Measurements from ENCODE around the gene LALBA. TPM values are rescaled to one million over a fixed set of nuclear protein-coding genes. Genes with fewer than 3 reads are reported as not detected.
"Not testable (repeated sequence)": the region's sequence is repeated elsewhere in the genome, so short reads cannot be mapped to it uniquely, and the experiment has no call there.

Gene LALBA
- total and polyA plus RNA-seq, 3 experiments from 2014 or later, result not detected

GRCh38 chr12:48547012-48547411, 22.8 kb downstream of the LALBA start:
- H3K27me3 Mint-ChIP-seq, result peaks cover 23% of the 10 kb centered on the region in 2 donors
- H3K27me3 ChIP-seq (ENCODE audit: insufficient read depth, low read length, poor library complexity, severe bottlenecking); H3K9me3 Mint-ChIP-seq; H3K4me3 ChIP-seq (ENCODE audit: low read length); H3K9me3 ChIP-seq (ENCODE audit: low read length); CTCF ChIA-PET; H3K4me1 ChIP-seq (ENCODE audit: insufficient read depth, low read length); DNase-seq; H3K36me3 Mint-ChIP-seq; POLR2A ChIA-PET; H3K27ac Mint-ChIP-seq; H3K36me3 ChIP-seq (ENCODE audit: insufficient read depth, low read length); H3K4me3 Mint-ChIP-seq; H3K27ac ChIP-seq (ENCODE audit: low read depth, low read length); H3K4me1 Mint-ChIP-seq: not testable (repeated sequence)

DNA sequence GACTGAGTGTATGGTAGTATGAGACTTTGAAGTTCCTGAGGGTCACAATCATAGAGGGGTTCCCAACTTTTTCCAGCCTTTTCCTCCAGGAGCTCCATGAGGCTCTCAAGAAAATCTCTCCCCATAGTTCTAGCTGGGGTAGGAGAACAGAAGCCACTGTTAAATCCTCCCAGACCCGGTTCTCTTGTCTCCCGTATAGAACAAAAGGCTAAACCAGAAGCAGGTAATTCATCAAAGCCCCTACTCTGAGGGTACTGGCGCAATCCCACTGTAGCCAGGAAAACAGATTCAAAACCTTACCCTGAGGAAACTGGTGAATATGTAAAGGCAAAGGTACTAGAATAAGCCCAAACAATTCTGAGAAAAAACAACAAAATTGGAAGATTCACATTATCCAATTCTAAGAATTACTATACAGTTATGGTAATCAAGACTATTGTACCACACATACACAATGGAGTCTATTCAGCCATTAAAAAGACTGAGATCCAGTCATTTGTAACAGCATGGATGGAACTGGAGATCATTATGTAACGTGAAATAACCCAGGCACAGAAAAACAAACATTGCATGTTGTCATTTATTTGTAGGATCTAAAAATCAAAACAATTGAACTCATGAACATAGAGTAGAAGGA, 23.9 kb downstream of the LALBA start:
- CTCF ChIA-PET, result interaction anchor here (0.7 to 1.2 kb wide), 2 partner anchors 66 to 72 kb away, joined by 3 to 4 read pairs; no protein-coding TSS in a partner anchor

DNA sequence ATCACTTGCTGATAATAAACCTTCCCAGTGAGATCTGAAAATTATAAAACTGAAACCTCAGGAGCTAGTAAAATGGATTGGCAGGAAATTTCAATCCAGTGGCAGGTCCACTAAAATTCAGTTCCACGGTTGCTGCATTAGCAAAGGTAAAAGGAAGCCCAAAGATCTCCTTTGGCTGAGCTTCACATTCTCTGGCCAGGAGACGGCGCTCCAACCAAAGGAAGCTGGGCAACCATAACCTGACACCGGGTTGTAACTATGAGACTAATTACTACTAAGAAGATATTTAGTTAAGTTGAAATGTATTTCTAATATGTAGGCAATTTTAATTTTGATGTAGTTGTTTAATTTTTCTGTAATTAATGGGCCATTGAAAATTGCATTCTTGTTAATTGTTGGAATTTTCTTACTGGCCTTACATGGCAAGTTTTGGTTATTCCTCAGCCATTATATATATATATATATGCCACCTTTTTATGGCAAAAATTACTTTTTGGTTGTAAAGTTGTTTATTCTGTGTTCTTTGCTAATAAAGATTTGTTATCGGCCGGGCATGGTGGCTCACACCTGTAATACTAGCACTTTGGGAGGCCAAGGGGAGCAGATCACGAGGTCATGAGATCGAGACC, 27.4 kb downstream of the LALBA start:
- H3K4me1 Mint-ChIP-seq, result no peaks in the 10 kb centered on the region
- no peak overlapping the region for H3K27ac Mint-ChIP-seq
- H3K9me3 Mint-ChIP-seq, result no peaks in the 10 kb centered on the region
- POLR2A ChIA-PET, result no interaction called here
- H3K27ac ChIP-seq (ENCODE audit: low read depth, low read length), result no peak overlapping the region
- H3K27me3 ChIP-seq (ENCODE audit: insufficient read depth, low read length, poor library complexity, severe bottlenecking), result no peaks in the 10 kb centered on the region
- peaks cover 3 to 22% of the 10 kb centered on the region in 2 donors for H3K27me3 Mint-ChIP-seq
- H3K9me3 ChIP-seq (ENCODE audit: low read length), result no peaks in the 10 kb centered on the region
- peak in 3 of 5 donors; percentile 11 to 47 (median 17) for DNase-seq
- H3K36me3 Mint-ChIP-seq, result no peaks in the 10 kb centered on the region
- H3K36me3 ChIP-seq (ENCODE audit: insufficient read depth, low read length), result no peaks in the 10 kb centered on the region
- CTCF ChIA-PET, result interaction anchor here (1.0 to 1.5 kb wide), 3 partner anchors 12 to 77 kb away, joined by 3 to 8 read pairs (median 5); no protein-coding TSS in a partner anchor
- H3K4me3 Mint-ChIP-seq, result no peak overlapping the region
- no peaks in the 10 kb centered on the region for H3K4me1 ChIP-seq (ENCODE audit: insufficient read depth, low read length)
- no peak overlapping the region for H3K4me3 ChIP-seq (ENCODE audit: low read length)

More for the DNA sequence above, 23.9 kb downstream of the LALBA start:
- POLR2A ChIA-PET, result no interaction called here
- H3K9me3 Mint-ChIP-seq, result peaks cover 0 to 9% (median 5%) of the 10 kb centered on the region in 5 donors
- no peaks in the 10 kb centered on the region for H3K4me1 ChIP-seq (ENCODE audit: insufficient read depth, low read length)
- no peaks in the 10 kb centered on the region for H3K27me3 ChIP-seq (ENCODE audit: insufficient read depth, low read length, poor library complexity, severe bottlenecking)
- no peak for DNase-seq
- no peaks in the 10 kb centered on the region for H3K4me1 Mint-ChIP-seq
- H3K4me3 Mint-ChIP-seq, result no peak overlapping the region
- H3K36me3 Mint-ChIP-seq, result no peaks in the 10 kb centered on the region
- H3K36me3 ChIP-seq (ENCODE audit: insufficient read depth, low read length), result no peaks in the 10 kb centered on the region
- no peak overlapping the region for H3K4me3 ChIP-seq (ENCODE audit: low read length)
- H3K9me3 ChIP-seq (ENCODE audit: low read length), result no peaks in the 10 kb centered on the region
- H3K27ac Mint-ChIP-seq, result no peak overlapping the region
- peaks cover 17 to 25% of the 10 kb centered on the region in 2 donors for H3K27me3 Mint-ChIP-seq
- no peak overlapping the region for H3K27ac ChIP-seq (ENCODE audit: low read depth, low read length)

GRCh38 chr12:48536602-48537001, 33.2 kb downstream of the LALBA start:
- H3K36me3 ChIP-seq (ENCODE audit: insufficient read depth, low read length), result no peaks in the 10 kb centered on the region
- H3K9me3 Mint-ChIP-seq, result peaks cover 0 to 6% (median 0%) of the 10 kb centered on the region in 5 donors
- H3K27me3 Mint-ChIP-seq, result peaks cover 0 to 15% of the 10 kb centered on the region in 2 donors
- ChIA-PET CTCF (interaction anchor here (0.6 kb wide), 1 partner anchor 87 kb away, joined by 3 read pairs; no protein-coding TSS in a partner anchor), POLR2A (no interaction called here)
- H3K4me3 Mint-ChIP-seq, result no peak overlapping the region
- H3K27me3 ChIP-seq (ENCODE audit: insufficient read depth, low read length, poor library complexity, severe bottlenecking), result no peaks in the 10 kb centered on the region
- H3K27ac Mint-ChIP-seq, result no peak overlapping the region
- no peaks in the 10 kb centered on the region for H3K9me3 ChIP-seq (ENCODE audit: low read length)
- peaks cover 10 to 22% (median 15%) of the 10 kb centered on the region in 3 donors for H3K4me1 Mint-ChIP-seq
- no peaks in the 10 kb centered on the region for H3K36me3 Mint-ChIP-seq
- no peak overlapping the region for H3K4me3 ChIP-seq (ENCODE audit: low read length)
- H3K4me1 ChIP-seq (ENCODE audit: insufficient read depth, low read length), result peaks cover 15% of the 10 kb centered on the region
- DNase-seq, result no peak
- no peak overlapping the region for H3K27ac ChIP-seq (ENCODE audit: low read depth, low read length)

- Mint-ChIP-seq H3K9me3 (peaks cover 0 to 6% (median 0%) of the 10 kb centered on the region in 5 donors), H3K27me3 (peaks cover 0 to 16% of the 10 kb centered on the region in 2 donors), H3K4me1 (peaks cover 10 to 24% (median 18%) of the 10 kb centered on the region in 3 donors), H3K36me3 (no peaks in the 10 kb centered on the region), H3K4me3 (peak overlapping the region in 2 of 7 donors; percentile 4 to 23), H3K27ac (peak overlapping the region in 1 of 8 donors; percentile 2)
- CTCF ChIA-PET, result no interaction called here
- no peaks in the 10 kb centered on the region for H3K9me3 ChIP-seq (ENCODE audit: low read length)
- POLR2A ChIA-PET, result no interaction called here
- H3K27me3 ChIP-seq (ENCODE audit: insufficient read depth, low read length, poor library complexity, severe bottlenecking), result no peaks in the 10 kb centered on the region
- no peaks in the 10 kb centered on the region for H3K36me3 ChIP-seq (ENCODE audit: insufficient read depth, low read length)
- H3K27ac ChIP-seq (ENCODE audit: low read depth, low read length), result no peak overlapping the region
- peak in 2 of 5 donors; percentile 6 to 34 for DNase-seq
- no peak overlapping the region for H3K4me3 ChIP-seq (ENCODE audit: low read length)
- H3K4me1 ChIP-seq (ENCODE audit: insufficient read depth, low read length), result peaks cover 15% of the 10 kb centered on the region
Measured at GRCh38 chr12:48532601-48533000, 37.2 kb downstream of the LALBA start.

DNA sequence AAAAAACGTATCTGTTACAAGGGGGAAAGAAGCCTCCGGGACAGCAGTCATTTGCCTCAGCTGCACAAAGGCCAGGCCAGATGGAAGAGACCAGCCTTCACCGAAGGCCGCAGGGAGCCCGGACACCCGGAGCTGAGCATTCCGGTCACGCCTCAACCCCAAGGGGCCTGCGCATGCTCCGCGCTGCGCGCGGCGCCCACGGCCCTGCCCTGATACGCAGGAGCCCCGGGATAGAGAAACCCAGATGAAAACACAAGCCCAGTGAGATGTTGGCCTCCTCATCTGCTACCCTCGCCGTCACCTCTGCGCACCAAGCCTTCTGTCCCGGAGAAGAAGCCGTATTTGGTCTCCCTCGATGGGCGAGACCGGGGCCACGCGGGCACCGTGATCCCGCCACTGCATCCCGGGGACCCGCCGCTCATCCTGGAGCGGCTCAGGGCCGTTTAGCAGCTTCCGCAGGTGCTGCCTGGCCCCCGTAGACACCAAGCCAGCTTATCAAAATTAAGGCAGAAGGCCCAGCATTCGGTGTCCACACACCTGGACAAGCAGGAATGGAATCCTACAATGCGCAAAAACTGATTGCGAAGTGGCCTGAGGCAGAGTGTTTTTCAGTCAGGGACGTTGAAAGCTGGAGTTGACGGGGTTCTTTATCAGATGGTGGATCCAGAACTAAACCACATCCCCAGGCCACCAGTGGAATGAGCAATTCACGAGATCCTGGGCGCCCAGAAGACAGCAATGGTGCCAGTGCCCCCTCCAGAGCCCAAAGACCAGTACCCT, 41.8 kb downstream of the LALBA start:
- no peaks in the 10 kb centered on the region for H3K36me3 ChIP-seq (ENCODE audit: insufficient read depth, low read length)
- peaks cover 9% of the 10 kb centered on the region for H3K4me1 ChIP-seq (ENCODE audit: insufficient read depth, low read length)
- H3K27ac ChIP-seq (ENCODE audit: low read depth, low read length), result no peak overlapping the region
- DNase-seq, result no peak
- H3K9me3 ChIP-seq (ENCODE audit: low read length), result no peaks in the 10 kb centered on the region
- Mint-ChIP-seq H3K27me3 (peaks cover 0 to 24% of the 10 kb centered on the region in 2 donors), H3K27ac (no peak overlapping the region), H3K4me1 (peaks cover 8 to 17% (median 14%) of the 10 kb centered on the region in 3 donors), H3K4me3 (no peak overlapping the region), H3K9me3 (no peaks in the 10 kb centered on the region), H3K36me3 (no peaks in the 10 kb centered on the region)
- ChIA-PET POLR2A (no interaction called here), CTCF (no interaction called here)
- no peak overlapping the region for H3K4me3 ChIP-seq (ENCODE audit: low read length)
- no peaks in the 10 kb centered on the region for H3K27me3 ChIP-seq (ENCODE audit: insufficient read depth, low read length, poor library complexity, severe bottlenecking)

DNA sequence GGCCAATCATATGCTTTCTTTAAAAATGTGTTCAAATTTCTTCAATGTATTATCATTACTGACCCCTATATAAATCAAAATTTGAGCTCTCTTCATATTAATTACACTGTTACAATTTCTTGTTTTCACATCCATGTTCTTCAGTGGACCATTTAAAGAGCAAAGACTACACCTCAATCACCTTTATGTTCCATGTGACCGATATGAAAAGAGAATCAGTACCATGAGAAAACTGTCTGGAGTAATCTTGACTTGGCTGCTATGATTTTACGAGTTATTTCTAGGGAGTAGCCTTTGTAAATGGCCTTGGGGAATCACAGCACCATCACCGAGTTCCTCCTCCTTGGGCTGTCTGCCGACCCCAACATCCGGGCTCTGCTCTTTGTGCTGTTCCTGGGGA, 44.5 kb downstream of the LALBA start, which contains the start of gene OR8S1:
TSS of gene OR8S1 (plus strand) at position 301 of the 400 bp plus-strand sequence. CDS start at position 301, 0 bp downstream.
- no peaks in the 10 kb centered on the region for H3K36me3 Mint-ChIP-seq
- H3K27ac Mint-ChIP-seq, result peak within 1 kb of the TSS in 1 of 8 donors; percentile 12
- no peaks in the 10 kb centered on the region for H3K9me3 ChIP-seq (ENCODE audit: low read length)
- H3K4me3 Mint-ChIP-seq, result no peak within 1 kb of the TSS
- no peak within 1 kb of the TSS for H3K27ac ChIP-seq (ENCODE audit: low read depth, low read length)
- no peaks in the 10 kb centered on the region for H3K9me3 Mint-ChIP-seq
- peaks cover 1 to 28% of the 10 kb centered on the region in 2 donors for H3K27me3 Mint-ChIP-seq
- H3K4me1 ChIP-seq (ENCODE audit: insufficient read depth, low read length), result no peaks in the 10 kb centered on the region
- H3K27me3 ChIP-seq (ENCODE audit: insufficient read depth, low read length, poor library complexity, severe bottlenecking), result no peaks in the 10 kb centered on the region
- POLR2A ChIA-PET, result no interaction called here
- no peaks in the 10 kb centered on the region for H3K36me3 ChIP-seq (ENCODE audit: insufficient read depth, low read length)
- DNase-seq, result no peak
- no peaks in the 10 kb centered on the region for H3K4me1 Mint-ChIP-seq
- no peak within 1 kb of the TSS for H3K4me3 ChIP-seq (ENCODE audit: low read length)
- CTCF ChIA-PET, result no interaction called here

DNA sequence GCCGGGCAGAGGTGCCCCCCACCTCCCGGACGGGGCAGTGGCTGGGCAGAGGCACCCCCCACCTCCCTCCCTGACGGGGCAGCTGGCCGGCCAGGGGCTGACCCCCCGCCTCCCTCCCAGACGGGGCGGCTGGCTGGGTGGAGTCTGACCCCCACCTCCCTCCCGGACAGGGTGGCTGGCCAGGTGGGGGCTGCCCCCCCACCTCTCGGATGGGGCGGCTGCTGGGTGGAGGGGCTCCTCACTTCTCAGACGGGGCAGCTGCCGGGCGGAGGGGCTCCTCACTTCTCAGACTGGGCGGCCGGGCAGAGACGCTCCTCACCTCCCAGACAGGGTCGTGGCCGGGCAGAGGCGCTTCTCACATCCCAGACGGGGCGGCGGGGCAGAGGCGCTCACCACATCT, 49.5 kb downstream of the LALBA start:
- H3K27me3 ChIP-seq (ENCODE audit: insufficient read depth, low read length, poor library complexity, severe bottlenecking); H3K4me3 ChIP-seq (ENCODE audit: low read length); H3K4me1 Mint-ChIP-seq; CTCF ChIA-PET; H3K9me3 Mint-ChIP-seq; H3K36me3 ChIP-seq (ENCODE audit: insufficient read depth, low read length); DNase-seq; POLR2A ChIA-PET; H3K27ac ChIP-seq (ENCODE audit: low read depth, low read length); H3K36me3 Mint-ChIP-seq; H3K9me3 ChIP-seq (ENCODE audit: low read length); H3K4me1 ChIP-seq (ENCODE audit: insufficient read depth, low read length); H3K27ac Mint-ChIP-seq; H3K4me3 Mint-ChIP-seq: not testable (repeated sequence)
- H3K27me3 Mint-ChIP-seq, result peaks cover 1 to 19% of the 10 kb centered on the region in 2 donors
